LNCaP clone FGC (cell line): ENCODE data around the gene UBE2QL1.

Experiments used
- DNase-seq: peaks from one replicate; pipeline ENCODE4 v3.0.0-alpha.2; 2011; ENCODE audit warnings: low read depth
- H3K4me3 ChIP-seq: 2 replicates; pipeline ENCODE4 v1.5.1; 2011; ENCODE audit warnings: mild to moderate bottlenecking, low read depth, low read length, control low read depth
- TF ChIP-seq, protein P1 (sequence below): IDR thresholded peaks from 2 replicates; pipeline ENCODE4 v1.5.1; 2012; ENCODE audit warnings: mild to moderate bottlenecking; ENCODE audit not compliant: control insufficient read depth, insufficient read depth; ENCODE audit errors: extremely low read depth

UBE2QL1 gene

GRCh38 chr5:6498968-6499367, 50.3 kb downstream of the UBE2QL1 start:
- TF ChIP-seq, protein P1, sequence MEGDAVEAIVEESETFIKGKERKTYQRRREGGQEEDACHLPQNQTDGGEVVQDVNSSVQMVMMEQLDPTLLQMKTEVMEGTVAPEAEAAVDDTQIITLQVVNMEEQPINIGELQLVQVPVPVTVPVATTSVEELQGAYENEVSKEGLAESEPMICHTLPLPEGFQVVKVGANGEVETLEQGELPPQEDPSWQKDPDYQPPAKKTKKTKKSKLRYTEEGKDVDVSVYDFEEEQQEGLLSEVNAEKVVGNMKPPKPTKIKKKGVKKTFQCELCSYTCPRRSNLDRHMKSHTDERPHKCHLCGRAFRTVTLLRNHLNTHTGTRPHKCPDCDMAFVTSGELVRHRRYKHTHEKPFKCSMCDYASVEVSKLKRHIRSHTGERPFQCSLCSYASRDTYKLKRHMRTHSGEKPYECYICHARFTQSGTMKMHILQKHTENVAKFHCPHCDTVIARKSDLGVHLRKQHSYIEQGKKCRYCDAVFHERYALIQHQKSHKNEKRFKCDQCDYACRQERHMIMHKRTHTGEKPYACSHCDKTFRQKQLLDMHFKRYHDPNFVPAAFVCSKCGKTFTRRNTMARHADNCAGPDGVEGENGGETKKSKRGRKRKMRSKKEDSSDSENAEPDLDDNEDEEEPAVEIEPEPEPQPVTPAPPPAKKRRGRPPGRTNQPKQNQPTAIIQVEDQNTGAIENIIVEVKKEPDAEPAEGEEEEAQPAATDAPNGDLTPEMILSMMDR: no peak
- DNase-seq: no peak
- no peak overlapping the region for H3K4me3 ChIP-seq

- no peak overlapping the region for H3K4me3 ChIP-seq
- TF ChIP-seq, protein P1: no peak
- DNase-seq: no peak
Measured at GRCh38 chr5:6501701-6502100, 53.0 kb downstream of the UBE2QL1 start.

- H3K4me3 ChIP-seq: no peak overlapping the region
- DNase-seq: no peak
- TF ChIP-seq, protein P1: no peak
Measured at GRCh38 chr5:6502421-6502820, 53.8 kb downstream of the UBE2QL1 start.

DNA sequence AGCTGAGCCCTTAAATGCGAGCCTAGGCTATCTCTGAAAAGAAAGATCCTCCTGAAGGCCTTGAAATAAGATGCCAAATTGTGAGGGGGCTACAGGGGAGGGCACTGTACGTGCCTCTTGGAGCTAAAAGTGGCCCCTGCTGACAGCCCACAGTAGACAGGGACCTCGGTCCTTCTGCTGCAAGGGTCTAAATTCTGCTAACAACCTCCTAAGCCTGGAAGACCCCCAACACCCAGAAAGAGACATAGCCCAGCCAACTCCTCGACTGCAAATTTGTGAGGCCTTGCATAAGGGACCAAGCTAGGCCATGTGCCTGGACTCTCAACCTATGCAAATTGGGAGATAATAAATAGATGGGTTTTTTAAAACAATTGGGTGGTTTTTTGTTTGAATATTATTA, 54.7 kb downstream of the UBE2QL1 start:
- no peak for DNase-seq
- H3K4me3 ChIP-seq: no peak overlapping the region
- TF ChIP-seq, protein P1: no peak

GRCh38 chr5:6504677-6505415, 56.2 kb downstream of the UBE2QL1 start:
- H3K4me3 ChIP-seq: no peak overlapping the region
- TF ChIP-seq, protein P1: no peak
- no peak for DNase-seq

DNA sequence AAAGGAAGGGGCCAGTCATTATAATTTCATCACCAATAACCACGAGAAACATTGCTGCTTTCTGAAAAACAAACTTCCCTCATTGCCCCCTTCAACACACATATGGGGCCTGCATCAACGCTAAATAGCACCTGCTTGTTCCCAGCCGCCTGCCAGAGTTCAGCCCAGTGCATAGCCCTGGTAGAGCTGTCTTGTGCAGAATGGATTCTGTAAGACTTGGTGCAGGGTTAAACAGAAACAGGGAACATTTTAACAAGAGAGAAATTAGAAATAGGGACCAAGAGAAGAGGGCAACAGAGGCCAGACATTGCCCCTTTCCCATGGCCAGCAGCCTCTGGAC, 56.7 kb downstream of the UBE2QL1 start:
- TF ChIP-seq, protein P1: no peak
- no peak overlapping the region for H3K4me3 ChIP-seq
- DNase-seq: no peak
